K562 (cell line): ENCODE results near the gene ZNF428. TPM values are rescaled to one million over a fixed set of nuclear protein-coding genes. Genes with fewer than 3 reads are reported as not detected.
A peak's percentile ranks its signal among the peaks of the same experiment; 100 is the strongest.

ENCODE experiments used
- ATAC-seq: fragments of 200-7000 bp; cut with Tn5 transposase; 3 replicates; pipeline ENCODE4 v1.9.1; 2020; ENCODE audit warnings: moderate library complexity
- BruUV-seq: library from RNA; stranded (reverse); fragments of 400-500 nt; replicated peaks from 2 replicates; lab custom pipeline; 2021; lab: Mats Ljungman, UMichigan
- CTCF ChIA-PET: fragments of 300-600 bp; formaldehyde crosslinking; extraction: SDS; loops from one replicate; lab custom pipeline; 2021; ENCODE audit warnings: low intra/inter-chr PET ratio; lab: Yijun Ruan, JAX
- POLR2A ChIA-PET: fragments of 300-600, 350-650 bp; sonication (Branson Sonifier 250); formaldehyde crosslinking; extraction: SDS; loops from one replicate; lab custom pipeline; 2021; ENCODE audit warnings: antibody characterized with exemption, inconsistent platforms; lab: Yijun Ruan, JAX
- DNase-seq, 4 experiments: peaks; one replicate each; pipeline versions ENCODE4 v3.0.0 to v3.0.0-alpha.2; 2011 to 2018; ENCODE audit warnings: low spot score in 3 of 4, mixed read lengths in 3 of 4; ENCODE audit errors: extremely low read depth in 1 of 4
- FAIRE-seq: peaks from 2 replicates; lab custom pipeline; 2011; peaks lifted over from hg19 to GRCh38; lab: Jason Lieb, UNC
- H2AFZ ChIP-seq: 2 replicates; pipeline ENCODE4 v1.6.0; 2011; ENCODE audit warnings: low read depth, low read length, control low read depth, inconsistent platforms
- H3K27ac ChIP-seq: fragments of 200-600 bp; 3 replicates; pipeline ENCODE4 v1.8.0; 2011; ENCODE audit warnings: low read depth, mild to moderate bottlenecking, control low read depth, inconsistent platforms, low read length, moderate library complexity, mixed read lengths; ENCODE audit errors: extremely low read depth
- H3K27me3 ChIP-seq, 2 experiments: fragments of 300-600 bp in 1 of 2; 2 replicates in 1 of 2; 3 replicates in 1 of 2; pipeline versions ENCODE4 v1.6.0 to v1.8.0; 2011; ENCODE audit warnings: inconsistent platforms in 2 of 2, low read length in 2 of 2, mild to moderate bottlenecking in 1 of 2, mixed read lengths in 1 of 2, moderate library complexity in 1 of 2; ENCODE audit not compliant: control insufficient read depth in 2 of 2, insufficient read depth in 2 of 2
- H3K36me3 ChIP-seq: fragments of 300-600 bp; 3 replicates; pipeline ENCODE4 v1.8.0; 2011; ENCODE audit warnings: mild to moderate bottlenecking, low read length, inconsistent platforms; ENCODE audit not compliant: control insufficient read depth, insufficient read depth
- H3K4me1 ChIP-seq, 2 experiments: fragments of 200-600 bp in 1 of 2; replicated peaks in 1 of 2; 2 replicates in 1 of 2; 3 replicates in 1 of 2; pipeline versions ENCODE4 v1.5.1 to v1.8.0; 2011; ENCODE audit warnings: inconsistent platforms in 2 of 2, low read length in 2 of 2, mild to moderate bottlenecking in 1 of 2, mixed read lengths in 1 of 2, moderate library complexity in 1 of 2; ENCODE audit not compliant: control insufficient read depth in 2 of 2, insufficient read depth in 2 of 2
- H3K4me2 ChIP-seq: 2 replicates; pipeline ENCODE4 v1.6.1; 2011; ENCODE audit warnings: low read length, control low read depth, inconsistent platforms, mixed read lengths; ENCODE audit not compliant: insufficient read depth
- H3K4me3 ChIP-seq: fragments of 200-600 bp; sonication (generic), shearing (Covaris generic); 2 replicates; pipeline ENCODE4 v1.5.1; 2016; ENCODE audit warnings: control low read depth, inconsistent platforms
- H3K79me2 ChIP-seq: fragments of 200-600 bp; 3 replicates; pipeline ENCODE4 v1.8.0; 2011; ENCODE audit warnings: low read length, inconsistent platforms; ENCODE audit not compliant: control insufficient read depth, insufficient read depth
- H3K9ac ChIP-seq, 2 experiments: 2 replicates each; pipeline versions ENCODE4 v1.6.0 to v1.6.1; 2011; ENCODE audit warnings: low read depth in 2 of 2, low read length in 2 of 2, control low read depth in 1 of 2, inconsistent platforms in 1 of 2, mild to moderate bottlenecking in 1 of 2, mixed read lengths in 1 of 2; ENCODE audit not compliant: insufficient read depth in 1 of 2
- H3K9me1 ChIP-seq: one replicate; pipeline ENCODE4 v1.6.0; 2011; ENCODE audit warnings: inconsistent platforms, mild to moderate bottlenecking, low read length, moderate library complexity; ENCODE audit not compliant: control insufficient read depth, insufficient read depth
- H3K9me3 ChIP-seq: replicated peaks from 2 replicates; pipeline ENCODE4 v1.5.1; 2011; ENCODE audit warnings: low read depth, low read length, inconsistent platforms; ENCODE audit not compliant: control insufficient read depth, insufficient read depth
- H4K20me1 ChIP-seq: replicated peaks from 2 replicates; pipeline ENCODE4 v1.6.1; 2011; ENCODE audit warnings: low read length, inconsistent platforms, mixed read lengths; ENCODE audit not compliant: control insufficient read depth, insufficient read depth
- CHD1 ChIP-seq: fragments of 200-600 bp; sonication (generic); IDR thresholded peaks from one replicate; pipeline ENCODE4 v1.6.1; 2012; ENCODE audit warnings: mild to moderate bottlenecking, moderate library complexity, low read length, inconsistent platforms
- ELF1 ChIP-seq: fragments of 200-800 bp; sonication (Bioruptor generic); IDR thresholded peaks from 2 replicates; pipeline ENCODE4 v1.6.1; 2016; ENCODE audit warnings: missing genetic modification characterization, missing compliant biosample characterization
- FOSL1 ChIP-seq: fragments of 200-800 bp; sonication (Bioruptor generic); conservative IDR thresholded peaks from 2 replicates; pipeline ENCODE4 v1.6.1; 2016; ENCODE audit warnings: missing genetic modification characterization, missing compliant biosample characterization
- GABPA ChIP-seq: fragments of 200-800 bp; sonication (Bioruptor generic); conservative IDR thresholded peaks from 2 replicates; pipeline ENCODE4 v1.6.1; 2016; ENCODE audit warnings: low read depth, missing genetic modification characterization, missing compliant biosample characterization
- HDAC6 ChIP-seq: IDR thresholded peaks from 2 replicates; pipeline ENCODE4 v1.6.1; 2012; ENCODE audit warnings: low read depth, mild to moderate bottlenecking, control low read depth, inconsistent platforms, low read length, moderate library complexity
- HDAC8 ChIP-seq: fragments of 450-650 bp; IDR thresholded peaks from 2 replicates; pipeline ENCODE4 v1.6.1; 2016; ENCODE audit warnings: mild to moderate bottlenecking, missing genetic modification characterization, moderate library complexity, missing compliant biosample characterization
- MED1 ChIP-seq: sonication (generic); formaldehyde crosslinking; IDR thresholded peaks from 2 replicates; pipeline ENCODE4 v1.8.1; 2023; ENCODE audit warnings: missing genetic modification reagents, borderline replicate concordance
- NR2C1 ChIP-seq, 2 experiments: fragments of 450-650 bp; IDR thresholded peaks; 2 replicates each; pipeline ENCODE4 v1.6.1; 2017; ENCODE audit warnings: mild to moderate bottlenecking in 2 of 2, antibody characterized with exemption in 1 of 2, inconsistent platforms in 1 of 2, missing compliant biosample characterization in 1 of 2, missing genetic modification characterization in 1 of 2
- TCF7 ChIP-seq: sonication (generic); IDR thresholded peaks from 2 replicates; pipeline ENCODE4 v1.6.1; 2016; ENCODE audit warnings: antibody characterized with exemption, borderline replicate concordance
- TRIM28 ChIP-seq: fragments of 450-650 bp; IDR thresholded peaks from 2 replicates; pipeline ENCODE4 v1.6.1; 2017
- ZNF384 ChIP-seq: IDR thresholded peaks from 2 replicates; pipeline ENCODE4 v1.6.1; 2012; ENCODE audit warnings: low read depth, low read length, improper control_type of control experiment
- ZSCAN32 ChIP-seq: fragments of 450-650 bp; formaldehyde crosslinking; IDR thresholded peaks from 2 replicates; pipeline ENCODE4 v1.4.0; 2020; ENCODE audit warnings: mild to moderate bottlenecking, moderate library complexity
- WGBS: fragments of 100-300 bp; shearing (Covaris generic); methylation state at CpG from one replicate; pipeline ENCODE4 v1.1.6; 2016; ENCODE audit warnings: low coverage, mixed read lengths; ENCODE audit not compliant: insufficient coverage; ENCODE audit errors: missing lambda C conversion rate; 5-methylcytosine and 5-hydroxymethylcytosine counted together
- in situ Hi-C: fragments of 300-500 bp; cut with MboI; formaldehyde crosslinking; loops from 4 replicates; pipeline ENCODE4 v1.15.0; 2018; ENCODE audit warnings: inconsistent platforms, mixed read lengths
- intact Hi-C: fragments of 100-400 bp; cut with micrococcal nuclease; formaldehyde crosslinking; loops from 2 replicates; pipeline ENCODE4 v1.14.2; 2022
- polyA plus RNA-seq, 8 experiments: library from polyadenylated mRNA; depleted of rRNA in 4 of 8; stranded (reverse) in 5 of 8; unstranded in 3 of 8; fragments of >200 nt; fragmentation: Nextera tagmentation in 2 of 8; fragmentation: Illumina TruSeq in 1 of 8; extraction: Ambion mirVana in 2 of 8; extraction: Trizol in 1 of 8; gene quantifications; 2 replicates each; pipeline versions ENCODE4 v1.2.1 to v1.2.3, GENCODE V29; 2011 to 2014; ENCODE audit warnings: inconsistent platforms in 1 of 8, missing spikeins in 1 of 8
- total RNA-seq, 7 experiments: library from RNA; depleted of rRNA in 6 of 7; stranded (reverse); fragments of >200 nt in 6 of 7; fragmentation: Illumina TruSeq in 2 of 7; extraction: Trizol in 2 of 7; gene quantifications; 2 replicates each; pipeline versions ENCODE4 v1.2.1 to v1.2.3, GENCODE V29; 2011 to 2021; ENCODE audit warnings: low replicate concordance in 1 of 7
- TF ChIP-seq, protein P1 (sequence below): fragments of 250-450 bp; sonication (Bioruptor Pico); IDR thresholded peaks from 2 replicates; pipeline ENCODE4 v1.5.0; 2020; ENCODE audit warnings: mild to moderate bottlenecking, borderline replicate concordance
- TF ChIP-seq, protein P2 (sequence below): fragments of 250-450 bp; sonication (Bioruptor Pico); IDR thresholded peaks from 2 replicates; pipeline ENCODE4 v1.8.0; 2021; ENCODE audit warnings: moderate library complexity, mild to moderate bottlenecking, inconsistent platforms
- TF ChIP-seq, protein P3 (sequence below), 2 experiments: fragments of 450-650 bp; IDR thresholded peaks; 2 replicates each; pipeline ENCODE4 v1.6.1; 2016
- TF ChIP-seq, protein P4 (sequence below), 2 experiments: fragments of 450-650 bp in 1 of 2; sonication (generic) in 1 of 2; formaldehyde crosslinking in 1 of 2; IDR thresholded peaks in 1 of 2; conservative IDR thresholded peaks in 1 of 2; 2 replicates each; pipeline versions ENCODE4 v1.6.1 to v1.8.1; 2016 to 2023; ENCODE audit warnings: mild to moderate bottlenecking in 2 of 2, moderate library complexity in 2 of 2, inconsistent platforms in 1 of 2, missing genetic modification reagents in 1 of 2

ZNF428 gene
- total and polyA plus RNA-seq, 9 of the 15 experiments (the other 6 are each of a cell fraction or from before 2014, with no cell fraction given) = 0.15 to 85.7 (median 15.9) TPM

DNA sequence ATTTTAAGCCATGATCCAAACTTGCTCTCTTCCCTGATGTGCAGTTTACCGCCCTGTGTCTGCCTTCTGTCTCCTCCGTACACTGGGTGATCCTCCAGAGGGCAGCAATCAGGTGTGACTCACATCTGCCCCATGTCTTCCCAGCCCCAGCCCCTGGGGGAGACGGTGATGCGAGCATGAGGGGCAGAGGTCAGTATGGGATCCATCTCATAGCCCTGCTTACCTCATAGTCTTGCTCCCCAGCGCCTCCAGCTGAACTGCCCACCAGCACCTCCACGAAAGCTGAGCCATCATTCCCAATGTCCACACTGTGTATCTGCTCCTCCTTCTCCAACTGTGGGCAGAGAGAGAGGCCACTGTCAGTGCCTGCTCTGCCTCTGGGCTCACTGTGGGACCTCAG lies 58.7 kb downstream of the ZNF428 start:
- H4K20me1 ChIP-seq = no peaks in the 10 kb centered on the region; the same call in 1 of the 2 replicates
- WGBS = 38% methylated on average over 6 of the region's 6 CpGs
- BruUV-seq = no TSS peak
- POLR2A ChIA-PET = interaction anchor here (0.6 to 3.6 kb wide), 2 partner anchors 11 to 159 kb away, joined by 3 to 19 read pairs; no protein-coding TSS in a partner anchor
- ATAC-seq = peak; percentile 97
- no peaks in the 10 kb centered on the region for H3K27me3 ChIP-seq
- peak; percentile 61 to 73 (median 69) for DNase-seq
- no peak overlapping the region for H3K4me3 ChIP-seq
- peak overlapping the region; percentile 2; the same call in 1 of the 2 replicates for H3K4me2 ChIP-seq
- peak overlapping the region; percentile 18; the same call in 1 of the 3 replicates for H3K27ac ChIP-seq
- peaks cover 3 to 4% of the 10 kb centered on the region in 2 experiments; a peak in 4 of 5 replicates for H3K4me1 ChIP-seq
- in situ Hi-C loops (no loop called here), intact Hi-C loops (no loop called here)
- CTCF ChIA-PET = no interaction called here
- peaks cover 49% of the 10 kb centered on the region; the same call in 2 of the 3 replicates for H3K36me3 ChIP-seq
- no peaks in the 10 kb centered on the region for H3K79me2 ChIP-seq
- no peaks in the 10 kb centered on the region for H3K9me3 ChIP-seq
- peak overlapping the region in 1 of 2 experiments; percentile 48; a peak in 1 of 4 replicates for H3K9ac ChIP-seq
- H2AFZ ChIP-seq = no peak overlapping the region
- no peaks in the 10 kb centered on the region for H3K9me1 ChIP-seq
- FAIRE-seq = peak; percentile 79
- TF ChIP-seq TCF7 (no peak), HDAC8 (tag) (no peak), HDAC6 (no peak), GABPA (no peak), FOSL1 (tag) (peak; percentile 55), ZSCAN32 (CRISPR knock-in tag) (no peak), ZNF384 (no peak), ELF1 (no peak), TRIM28 (no peak), MED1 (CRISPR knock-in tag) (no peak), NR2C1 (IDR thresholded peaks at IDR 0.05) (peak; percentile 57), NR2C1 (tag; IDR thresholded peaks at IDR 0.05) (no peak), CHD1 (no peak)
- TF ChIP-seq, protein P1, sequence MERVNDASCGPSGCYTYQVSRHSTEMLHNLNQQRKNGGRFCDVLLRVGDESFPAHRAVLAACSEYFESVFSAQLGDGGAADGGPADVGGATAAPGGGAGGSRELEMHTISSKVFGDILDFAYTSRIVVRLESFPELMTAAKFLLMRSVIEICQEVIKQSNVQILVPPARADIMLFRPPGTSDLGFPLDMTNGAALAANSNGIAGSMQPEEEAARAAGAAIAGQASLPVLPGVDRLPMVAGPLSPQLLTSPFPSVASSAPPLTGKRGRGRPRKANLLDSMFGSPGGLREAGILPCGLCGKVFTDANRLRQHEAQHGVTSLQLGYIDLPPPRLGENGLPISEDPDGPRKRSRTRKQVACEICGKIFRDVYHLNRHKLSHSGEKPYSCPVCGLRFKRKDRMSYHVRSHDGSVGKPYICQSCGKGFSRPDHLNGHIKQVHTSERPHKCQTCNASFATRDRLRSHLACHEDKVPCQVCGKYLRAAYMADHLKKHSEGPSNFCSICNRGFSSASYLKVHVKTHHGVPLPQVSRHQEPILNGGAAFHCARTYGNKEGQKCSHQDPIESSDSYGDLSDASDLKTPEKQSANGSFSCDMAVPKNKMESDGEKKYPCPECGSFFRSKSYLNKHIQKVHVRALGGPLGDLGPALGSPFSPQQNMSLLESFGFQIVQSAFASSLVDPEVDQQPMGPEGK = no peak
- TF ChIP-seq, protein P2, sequence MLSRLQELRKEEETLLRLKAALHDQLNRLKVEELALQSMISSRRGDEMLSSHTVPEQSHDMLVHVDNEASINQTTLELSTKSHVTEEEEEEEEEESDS (CRISPR knock-in tag) = no peak
- TF ChIP-seq, protein P3, sequence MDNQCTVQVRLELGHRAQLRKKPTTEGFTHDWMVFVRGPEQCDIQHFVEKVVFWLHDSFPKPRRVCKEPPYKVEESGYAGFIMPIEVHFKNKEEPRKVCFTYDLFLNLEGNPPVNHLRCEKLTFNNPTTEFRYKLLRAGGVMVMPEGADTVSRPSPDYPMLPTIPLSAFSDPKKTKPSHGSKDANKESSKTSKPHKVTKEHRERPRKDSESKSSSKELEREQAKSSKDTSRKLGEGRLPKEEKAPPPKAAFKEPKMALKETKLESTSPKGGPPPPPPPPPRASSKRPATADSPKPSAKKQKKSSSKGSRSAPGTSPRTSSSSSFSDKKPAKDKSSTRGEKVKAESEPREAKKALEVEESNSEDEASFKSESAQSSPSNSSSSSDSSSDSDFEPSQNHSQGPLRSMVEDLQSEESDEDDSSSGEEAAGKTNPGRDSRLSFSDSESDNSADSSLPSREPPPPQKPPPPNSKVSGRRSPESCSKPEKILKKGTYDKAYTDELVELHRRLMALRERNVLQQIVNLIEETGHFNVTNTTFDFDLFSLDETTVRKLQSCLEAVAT (IDR thresholded peaks at IDR 0.05) = no peak
- TF ChIP-seq, protein P4, sequence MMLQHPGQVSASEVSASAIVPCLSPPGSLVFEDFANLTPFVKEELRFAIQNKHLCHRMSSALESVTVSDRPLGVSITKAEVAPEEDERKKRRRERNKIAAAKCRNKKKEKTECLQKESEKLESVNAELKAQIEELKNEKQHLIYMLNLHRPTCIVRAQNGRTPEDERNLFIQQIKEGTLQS (IDR thresholded peaks at IDR 0.05) = peak; percentile 24
- TF ChIP-seq, protein P4 (CRISPR knock-in tag; conservative IDR thresholded peaks at IDR 0.05) = no peak
